Activated CD4-positive, alpha-beta T cell treated with anti-CD3 and anti-CD28 coated beads for 36 hours (primary cell): ENCODE data around the gene OGA. TPM values are rescaled to one million over a fixed set of nuclear protein-coding genes. Genes with fewer than 3 reads are reported as not detected.

ENCODE experiments used
- ATAC-seq: fragments of 200-7000 bp; cut with Tn5 transposase; one replicate; pipeline ENCODE4 v1.10.0; 2021; ENCODE audit warnings: mild to moderate bottlenecking, moderate library complexity
- CTCF ChIA-PET: fragments of 350-600 bp; sonication (Branson Sonifier 250); formaldehyde crosslinking; loops from one replicate; lab custom pipeline; 2021; ENCODE audit warnings: antibody characterized with exemption; lab: Charles Lee
- POLR2A ChIA-PET: fragments of 350-600 bp; sonication (Branson Sonifier 250); formaldehyde crosslinking; loops from one replicate; lab custom pipeline; 2021; ENCODE audit warnings: antibody characterized with exemption, inconsistent platforms; lab: Charles Lee
- DNase-seq: peaks from one replicate; pipeline ENCODE4 v3.0.0-alpha.2; 2020
- H3K27ac Mint-ChIP-seq: one replicate; pipeline ENCODE4 v1.8.0; 2021; ENCODE audit warnings: mixed read lengths
- H3K27me3 Mint-ChIP-seq: one replicate; pipeline ENCODE4 v1.8.0; 2021; ENCODE audit warnings: mixed read lengths
- H3K36me3 Mint-ChIP-seq: one replicate; pipeline ENCODE4 v1.8.0; 2021; ENCODE audit warnings: low read depth, mixed read lengths
- H3K4me1 Mint-ChIP-seq: one replicate; pipeline ENCODE4 v1.8.0; 2021; ENCODE audit warnings: mixed read lengths
- H3K4me3 Mint-ChIP-seq: one replicate; pipeline ENCODE4 v1.8.0; 2021; ENCODE audit warnings: mild to moderate bottlenecking, moderate library complexity, mixed read lengths
- H3K9me3 Mint-ChIP-seq: one replicate; pipeline ENCODE4 v1.8.0; 2021; ENCODE audit warnings: low read depth, mixed read lengths
- intact Hi-C, 2 experiments: fragments of 100-400 bp; cut with DNase I in 1 of 2; cut with micrococcal nuclease in 1 of 2; formaldehyde crosslinking; loops; one replicate each; pipeline versions ENCODE4 v1.14.2 to v1.15.1; 2022 to 2024; cut with DNase I, micrococcal nuclease
- total RNA-seq, 2 experiments: library from RNA; stranded (reverse); gene quantifications; one replicate each; pipeline ENCODE4 v1.2.3, GENCODE V29; 2021

The OGA gene
- total RNA-seq, 2 experiments from 2014 or later = 113 to 124 TPM

DNA sequence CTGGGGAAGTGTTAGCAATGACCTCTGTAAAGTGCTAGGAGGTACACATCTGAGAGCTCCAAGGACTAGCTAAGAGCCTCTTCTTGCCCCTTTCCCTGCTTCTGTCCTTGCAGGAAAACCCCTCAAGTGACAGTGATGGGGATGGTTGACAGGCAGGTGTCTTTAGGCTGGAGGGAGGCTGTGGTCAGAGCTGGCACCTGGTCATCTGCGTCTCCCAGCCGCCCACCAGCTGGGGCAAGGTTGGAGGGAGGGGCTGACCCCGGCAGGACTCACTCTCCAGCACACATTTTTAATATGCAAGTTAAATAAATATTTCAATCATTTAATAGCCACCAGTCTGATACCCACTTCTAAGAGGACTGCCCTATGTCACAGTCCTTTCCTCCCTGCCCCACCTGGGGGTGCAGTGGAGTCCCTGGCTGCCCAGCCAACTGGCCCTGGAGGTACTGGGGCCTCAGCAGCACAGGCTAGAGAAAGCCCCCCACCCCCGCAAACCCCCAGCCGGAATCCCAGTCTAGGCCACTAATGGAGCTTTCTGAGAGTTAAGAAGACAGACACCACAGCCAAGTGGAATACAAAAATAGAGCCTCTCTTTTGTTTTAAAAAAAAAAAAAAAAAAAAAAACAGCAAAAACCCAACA lies 48.6 kb downstream of the OGA start:
- Mint-ChIP-seq H3K4me1 (peaks cover 5% of the 10 kb centered on the region), H3K27me3 (peaks cover 47% of the 10 kb centered on the region), H3K4me3 (no peak overlapping the region), H3K27ac (no peak overlapping the region), H3K36me3 (no peaks in the 10 kb centered on the region), H3K9me3 (no peaks in the 10 kb centered on the region)
- POLR2A ChIA-PET = no interaction called here
- CTCF ChIA-PET = interaction anchor here (1.8 to 2.2 kb wide), 2 partner anchors 12 to 167 kb away, joined by 8 to 10 read pairs; no protein-coding TSS in a partner anchor
- intact Hi-C loops = loop anchor here in 1 of 2 experiments (5.0 kb wide), 1 partner anchor 47 kb away; no protein-coding TSS in a partner anchor
- no peak for ATAC-seq
- no peak for DNase-seq

GRCh38 chr10:101768791-101769170 lies 49.5 kb downstream of the OGA start:
- intact Hi-C loops = no loop called here
- DNase-seq (no peak), ATAC-seq (no peak)
- CTCF ChIA-PET = interaction anchor here (0.6 to 2.2 kb wide), 3 partner anchors 13 to 646 kb away, joined by 3 to 10 read pairs (median 8); no protein-coding TSS in a partner anchor
- Mint-ChIP-seq H3K9me3 (no peaks in the 10 kb centered on the region), H3K27me3 (peaks cover 40% of the 10 kb centered on the region), H3K36me3 (no peaks in the 10 kb centered on the region), H3K4me1 (peaks cover 3% of the 10 kb centered on the region), H3K4me3 (no peak overlapping the region), H3K27ac (no peak overlapping the region)
- POLR2A ChIA-PET = no interaction called here

GRCh38 chr10:101767966-101768790 lies 50.1 kb downstream of the OGA start:
- Mint-ChIP-seq H3K9me3 (no peaks in the 10 kb centered on the region), H3K27me3 (peaks cover 34% of the 10 kb centered on the region), H3K4me1 (no peaks in the 10 kb centered on the region), H3K36me3 (no peaks in the 10 kb centered on the region), H3K27ac (no peak overlapping the region), H3K4me3 (no peak overlapping the region)
- ATAC-seq (no peak), DNase-seq (no peak)
- ChIA-PET CTCF (interaction anchor here (0.5 to 2.2 kb wide), 4 partner anchors 14 to 646 kb away, joined by 3 to 10 read pairs (median 6); no protein-coding TSS in a partner anchor), POLR2A (no interaction called here)
- intact Hi-C loops = no loop called here

GRCh38 chr10:101767600-101767945 lies 50.7 kb downstream of the OGA start:
- ChIA-PET POLR2A (no interaction called here), CTCF (no interaction called here)
- Mint-ChIP-seq H3K27ac (no peak overlapping the region), H3K27me3 (peaks cover 28% of the 10 kb centered on the region), H3K4me3 (no peak overlapping the region), H3K36me3 (no peaks in the 10 kb centered on the region), H3K4me1 (no peaks in the 10 kb centered on the region), H3K9me3 (no peaks in the 10 kb centered on the region)
- no peak for DNase-seq
- intact Hi-C loops = no loop called here
- no peak for ATAC-seq

DNA sequence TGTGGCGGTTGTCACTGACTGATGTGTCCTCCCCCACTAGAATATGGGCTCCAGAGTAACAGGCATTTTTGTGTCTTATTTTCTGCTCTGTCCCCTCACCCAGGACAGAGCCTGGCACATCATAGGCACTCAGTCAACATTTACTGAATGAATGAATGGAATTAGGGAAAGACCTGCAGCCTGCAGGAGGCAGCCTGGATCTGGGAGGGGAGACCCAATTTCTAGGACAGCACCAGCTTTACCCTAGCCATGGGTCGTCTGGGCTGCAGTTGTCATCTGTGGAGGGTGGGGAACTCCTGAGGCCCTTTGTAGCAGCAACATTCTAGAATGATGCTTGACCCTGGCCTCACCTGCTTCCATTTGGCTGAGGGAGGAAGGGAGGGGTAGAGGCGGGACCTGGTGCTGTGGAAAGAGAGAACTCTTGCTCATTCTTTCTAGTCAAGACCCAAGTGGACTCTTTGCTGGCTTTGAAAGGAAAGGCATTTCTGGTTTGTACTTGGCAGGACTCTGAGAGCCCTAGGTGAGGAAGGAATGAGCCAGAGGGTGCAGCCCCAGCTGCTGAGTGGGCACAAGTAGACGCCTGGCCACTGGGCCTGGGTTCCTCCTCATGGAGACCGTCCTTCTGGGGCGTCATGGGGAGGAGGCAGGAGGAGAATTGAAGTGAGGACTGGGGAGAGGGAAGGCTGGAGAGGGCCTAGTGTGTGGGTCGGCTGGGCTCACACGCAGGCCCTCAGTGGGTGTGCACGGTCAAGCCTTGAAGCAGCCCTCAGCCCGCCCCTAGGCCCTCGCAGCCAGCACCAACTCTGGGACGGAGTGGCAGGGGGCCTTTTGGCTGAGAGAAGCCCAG lies 51.3 kb downstream of the OGA start:
- no peak overlapping the region for H3K27ac Mint-ChIP-seq
- no peak for ATAC-seq
- H3K4me3 Mint-ChIP-seq = no peak overlapping the region
- no peaks in the 10 kb centered on the region for H3K4me1 Mint-ChIP-seq
- H3K36me3 Mint-ChIP-seq = no peaks in the 10 kb centered on the region
- H3K9me3 Mint-ChIP-seq = no peaks in the 10 kb centered on the region
- ChIA-PET CTCF (no interaction called here), POLR2A (no interaction called here)
- no peak for DNase-seq
- H3K27me3 Mint-ChIP-seq = peaks cover 24% of the 10 kb centered on the region
- intact Hi-C loops = no loop called here

DNA sequence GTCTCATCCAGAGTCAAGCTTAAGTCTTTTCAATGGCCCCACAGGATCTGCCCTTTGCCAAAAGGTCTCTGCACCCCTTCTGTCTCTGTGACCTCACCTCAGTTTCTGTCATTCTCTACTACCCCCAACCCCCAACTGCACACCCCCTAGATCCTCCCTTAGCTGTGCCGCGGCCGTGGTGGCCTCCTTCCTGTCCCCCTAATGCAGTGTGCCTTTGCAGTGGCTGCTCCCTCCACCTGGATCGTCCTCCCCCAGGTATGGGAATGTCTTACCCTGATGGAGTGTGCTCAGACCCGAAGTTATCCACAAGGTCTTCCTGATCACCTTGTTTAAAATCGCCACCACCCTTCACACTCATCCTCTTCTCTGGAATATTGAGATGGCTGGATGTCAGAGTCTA lies 51.9 kb downstream of the OGA start:
- ATAC-seq = no peak
- H3K27ac Mint-ChIP-seq = no peak overlapping the region
- ChIA-PET POLR2A (no interaction called here), CTCF (no interaction called here)
- peaks cover 19% of the 10 kb centered on the region for H3K27me3 Mint-ChIP-seq
- H3K4me1 Mint-ChIP-seq = no peaks in the 10 kb centered on the region
- H3K36me3 Mint-ChIP-seq = no peaks in the 10 kb centered on the region
- intact Hi-C loops = no loop called here
- H3K9me3 Mint-ChIP-seq = no peaks in the 10 kb centered on the region
- no peak for DNase-seq
- no peak overlapping the region for H3K4me3 Mint-ChIP-seq

DNA sequence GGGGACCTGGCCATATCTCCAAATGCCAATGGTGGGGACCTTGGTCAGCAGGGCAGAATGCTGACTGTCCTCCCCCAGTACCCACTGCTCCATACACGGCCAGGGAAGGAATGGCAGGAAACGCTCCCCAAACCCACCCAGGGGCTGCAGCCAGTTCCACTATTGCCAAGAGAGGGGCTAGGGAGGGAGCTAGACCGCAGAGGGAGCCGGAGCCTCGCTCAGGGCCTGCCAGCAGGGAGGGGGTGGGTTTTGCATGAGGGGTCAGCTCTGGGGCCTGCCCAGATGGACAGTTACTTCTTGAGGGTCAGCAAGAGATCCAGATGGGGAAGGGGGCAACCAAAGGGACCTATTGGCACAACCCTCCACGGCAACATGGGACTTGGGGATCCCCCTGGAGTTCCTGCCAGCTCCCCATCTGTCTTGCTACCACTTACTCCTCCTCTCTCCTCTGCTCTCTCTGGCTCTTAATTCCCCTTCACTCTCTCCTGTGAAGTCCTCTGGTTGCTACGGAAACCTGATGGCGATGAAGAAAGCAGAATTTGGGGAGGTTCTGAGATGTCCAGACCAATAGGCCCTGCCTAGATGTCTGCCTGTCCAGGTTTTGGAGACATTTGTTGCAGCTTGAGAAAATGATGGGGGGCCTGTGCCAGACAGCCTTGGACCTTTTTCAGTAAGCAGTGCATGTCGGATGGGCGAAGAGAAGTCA lies 55.0 kb downstream of the OGA start:
- ChIA-PET CTCF (no interaction called here), POLR2A (no interaction called here)
- Mint-ChIP-seq H3K9me3 (no peaks in the 10 kb centered on the region), H3K27me3 (peaks cover 13% of the 10 kb centered on the region), H3K4me1 (no peaks in the 10 kb centered on the region), H3K36me3 (no peaks in the 10 kb centered on the region), H3K27ac (no peak overlapping the region), H3K4me3 (no peak overlapping the region)
- intact Hi-C loops = no loop called here
- ATAC-seq = no peak
- DNase-seq = no peak

- Mint-ChIP-seq H3K4me1 (no peaks in the 10 kb centered on the region), H3K4me3 (no peak overlapping the region), H3K9me3 (no peaks in the 10 kb centered on the region), H3K27me3 (peaks cover 13% of the 10 kb centered on the region), H3K27ac (no peak overlapping the region), H3K36me3 (no peaks in the 10 kb centered on the region)
- intact Hi-C loops = no loop called here
- no peak for DNase-seq
- CTCF ChIA-PET = no interaction called here
- POLR2A ChIA-PET = no interaction called here
- no peak for ATAC-seq
Observed at GRCh38 chr10:101762736-101763135, 55.5 kb downstream of the OGA start.

DNA sequence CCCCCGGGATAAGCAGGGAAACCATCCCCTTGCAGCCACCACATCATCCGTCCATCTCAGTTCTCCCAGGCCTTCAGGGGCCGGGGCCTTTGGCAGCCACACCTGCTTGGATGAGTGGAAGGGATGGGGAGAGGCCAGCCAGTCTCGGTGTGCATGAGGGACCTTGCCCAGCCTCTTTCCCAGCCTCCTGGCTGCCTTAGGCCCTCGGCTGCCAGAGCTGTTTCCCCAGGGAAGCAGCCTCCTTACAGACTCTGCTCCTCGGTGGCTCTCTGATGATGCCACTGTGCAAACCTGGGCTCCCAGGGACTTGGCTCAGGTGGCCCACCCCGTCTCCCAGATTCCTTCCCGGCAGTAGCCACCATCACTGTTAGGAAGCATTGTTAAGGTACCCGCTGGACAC lies 57.0 kb downstream of the OGA start:
- Mint-ChIP-seq H3K27ac (no peak overlapping the region), H3K9me3 (no peaks in the 10 kb centered on the region), H3K4me3 (no peak overlapping the region), H3K36me3 (no peaks in the 10 kb centered on the region), H3K27me3 (peaks cover 8% of the 10 kb centered on the region), H3K4me1 (no peaks in the 10 kb centered on the region)
- intact Hi-C loops = no loop called here
- ATAC-seq (no peak), DNase-seq (no peak)
- POLR2A ChIA-PET = no interaction called here
- CTCF ChIA-PET = no interaction called here

GRCh38 chr10:101760510-101760909 lies 57.7 kb downstream of the OGA start:
- Mint-ChIP-seq H3K9me3 (no peaks in the 10 kb centered on the region), H3K4me3 (no peak overlapping the region), H3K27ac (no peak overlapping the region), H3K36me3 (no peaks in the 10 kb centered on the region), H3K27me3 (peaks cover 3% of the 10 kb centered on the region), H3K4me1 (no peaks in the 10 kb centered on the region)
- CTCF ChIA-PET = interaction anchor here (0.6 to 0.7 kb wide), 3 partner anchors 58 to 468 kb away, joined by 3 read pairs; no protein-coding TSS in a partner anchor
- POLR2A ChIA-PET = interaction anchor here (0.6 kb wide), 1 partner anchor 400 kb away, joined by 3 read pairs; no protein-coding TSS in a partner anchor
- intact Hi-C loops = no loop called here
- DNase-seq (no peak), ATAC-seq (no peak)
